Measurements from ENCODE around the gene IGF2R.
"Not testable (repeated sequence)": the region's sequence is repeated elsewhere in the genome, so short reads cannot be mapped to it uniquely, and the experiment has no call there.

The IGF2R gene

DNA sequence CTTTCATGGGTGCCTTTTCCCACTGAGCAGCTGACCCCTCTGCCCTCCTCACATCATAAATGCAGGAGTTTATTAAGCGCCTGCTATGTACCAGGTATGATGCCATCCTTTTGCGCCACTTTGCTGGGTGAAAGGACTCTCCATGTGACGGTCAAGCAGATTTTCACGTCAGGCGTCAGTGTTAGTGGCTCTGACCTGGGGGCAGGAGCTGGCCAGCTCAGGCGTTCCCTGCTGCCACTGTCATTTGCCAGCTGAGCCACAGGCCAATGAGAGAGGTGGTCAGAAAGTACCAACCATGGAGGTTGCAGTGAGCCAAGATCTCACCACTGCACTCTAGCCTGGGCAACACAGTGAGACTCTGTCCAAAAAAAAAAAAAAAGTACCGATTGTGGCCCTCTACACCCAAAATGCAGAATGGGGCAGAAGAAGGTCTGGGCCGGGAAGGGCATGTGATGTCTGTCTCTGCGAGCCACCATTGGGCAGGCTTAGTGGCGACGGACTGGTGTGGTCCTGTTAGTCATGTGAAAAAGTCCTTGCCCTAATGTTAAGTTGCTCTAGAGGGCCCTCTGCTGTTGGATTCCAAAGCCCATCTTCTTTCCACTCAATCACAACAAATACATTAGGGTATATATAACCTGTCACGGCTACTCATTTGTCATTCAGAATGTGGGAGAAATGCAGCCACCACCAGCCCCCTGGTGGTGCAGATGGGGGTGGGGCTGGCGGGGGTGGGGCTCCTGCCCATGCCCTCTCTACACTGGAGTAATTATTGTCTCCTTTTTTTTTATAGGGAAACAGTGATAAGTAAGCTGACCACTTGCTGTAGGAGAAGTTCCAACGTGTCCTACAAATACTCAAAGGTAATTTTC lies 134.3 kb downstream of the IGF2R start:
- no peak for DNase-seq

DNA sequence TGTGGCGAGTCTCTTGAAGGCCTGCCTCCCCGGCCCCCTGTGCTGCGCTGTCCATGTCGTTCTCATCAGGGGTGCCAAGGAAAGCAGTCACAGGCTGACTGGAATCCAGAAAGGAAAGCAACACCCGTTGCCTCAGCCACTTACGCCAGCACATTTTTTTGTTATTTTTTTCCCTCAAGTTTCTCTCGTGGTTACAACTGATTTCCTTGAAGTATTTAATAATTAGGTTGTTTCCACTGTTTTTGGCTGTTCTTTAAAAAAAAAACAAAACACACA lies 134.9 kb downstream of the IGF2R start:
- no peak for DNase-seq

DNA sequence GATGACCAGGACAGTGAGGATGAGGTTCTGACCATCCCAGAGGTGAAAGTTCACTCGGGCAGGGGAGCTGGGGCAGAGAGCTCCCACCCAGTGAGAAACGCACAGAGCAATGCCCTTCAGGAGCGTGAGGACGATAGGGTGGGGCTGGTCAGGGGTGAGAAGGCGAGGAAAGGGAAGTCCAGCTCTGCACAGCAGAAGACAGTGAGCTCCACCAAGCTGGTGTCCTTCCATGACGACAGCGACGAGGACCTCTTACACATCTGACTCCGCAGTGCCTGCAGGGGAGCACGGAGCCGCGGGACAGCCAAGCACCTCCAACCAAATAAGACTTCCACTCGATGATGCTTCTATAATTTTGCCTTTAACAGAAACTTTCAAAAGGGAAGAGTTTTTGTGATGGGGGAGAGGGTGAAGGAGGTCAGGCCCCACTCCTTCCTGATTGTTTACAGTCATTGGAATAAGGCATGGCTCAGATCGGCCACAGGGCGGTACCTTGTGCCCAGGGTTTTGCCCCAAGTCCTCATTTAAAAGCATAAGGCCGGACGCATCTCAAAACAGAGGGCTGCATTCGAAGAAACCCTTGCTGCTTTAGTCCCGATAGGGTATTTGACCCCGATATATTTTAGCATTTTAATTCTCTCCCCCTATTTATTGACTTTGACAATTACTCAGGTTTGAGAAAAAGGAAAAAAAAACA lies 136.1 kb downstream of the IGF2R start:
- no peak for DNase-seq

DNA sequence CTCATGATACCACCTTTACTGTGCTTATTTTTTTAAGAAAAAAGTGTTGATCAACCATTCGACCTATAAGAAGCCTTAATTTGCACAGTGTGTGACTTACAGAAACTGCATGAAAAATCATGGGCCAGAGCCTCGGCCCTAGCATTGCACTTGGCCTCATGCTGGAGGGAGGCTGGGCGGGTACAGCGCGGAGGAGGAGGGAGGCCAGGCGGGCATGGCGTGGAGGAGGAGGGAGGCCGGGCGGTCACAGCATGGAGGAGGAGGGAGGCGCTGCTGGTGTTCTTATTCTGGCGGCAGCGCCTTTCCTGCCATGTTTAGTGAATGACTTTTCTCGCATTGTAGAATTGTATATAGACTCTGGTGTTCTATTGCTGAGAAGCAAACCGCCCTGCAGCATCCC lies 137.1 kb downstream of the IGF2R start:
- no peak for DNase-seq

DNA sequence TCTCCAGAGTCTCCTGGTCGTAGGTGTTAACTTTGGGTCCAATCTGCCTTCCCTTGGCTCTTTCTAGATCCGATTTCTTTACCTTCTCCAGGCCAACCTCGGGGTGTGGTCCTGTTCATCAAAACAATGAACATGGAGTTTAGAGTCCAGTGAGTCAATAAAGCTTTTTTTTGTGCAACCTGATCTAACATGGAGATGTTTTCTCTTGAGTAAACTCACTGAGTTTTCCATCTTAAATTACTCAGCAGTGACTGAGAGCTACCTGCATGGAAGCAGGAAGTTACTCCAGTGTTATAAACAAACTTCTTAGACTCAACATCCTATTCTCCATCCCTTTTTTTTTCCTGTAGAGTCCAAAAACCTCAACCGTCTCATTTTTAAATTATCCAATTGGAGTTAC lies 137.8 kb downstream of the IGF2R start:
- no peak for DNase-seq

DNA sequence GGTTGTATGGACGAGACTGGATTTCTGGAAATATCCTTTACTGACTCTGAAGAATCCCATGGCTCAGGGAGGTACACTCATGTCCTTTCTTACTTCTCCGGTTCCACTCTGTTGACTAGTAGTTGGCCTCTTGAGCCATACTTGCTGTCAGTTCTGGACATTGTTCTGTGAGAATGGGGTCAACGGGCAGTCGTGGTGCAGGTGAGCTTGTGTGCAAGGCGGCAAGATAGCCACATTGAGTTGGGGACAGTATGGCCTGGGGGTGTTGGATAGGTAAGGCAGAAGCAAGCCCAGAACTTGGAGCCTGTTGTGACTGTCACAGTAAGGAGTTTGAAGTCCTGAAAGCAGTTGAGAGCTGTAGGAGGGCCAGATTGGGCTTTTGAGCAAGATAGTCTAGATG lies 139.2 kb downstream of the IGF2R start:
- DNase-seq: no peak

DNA sequence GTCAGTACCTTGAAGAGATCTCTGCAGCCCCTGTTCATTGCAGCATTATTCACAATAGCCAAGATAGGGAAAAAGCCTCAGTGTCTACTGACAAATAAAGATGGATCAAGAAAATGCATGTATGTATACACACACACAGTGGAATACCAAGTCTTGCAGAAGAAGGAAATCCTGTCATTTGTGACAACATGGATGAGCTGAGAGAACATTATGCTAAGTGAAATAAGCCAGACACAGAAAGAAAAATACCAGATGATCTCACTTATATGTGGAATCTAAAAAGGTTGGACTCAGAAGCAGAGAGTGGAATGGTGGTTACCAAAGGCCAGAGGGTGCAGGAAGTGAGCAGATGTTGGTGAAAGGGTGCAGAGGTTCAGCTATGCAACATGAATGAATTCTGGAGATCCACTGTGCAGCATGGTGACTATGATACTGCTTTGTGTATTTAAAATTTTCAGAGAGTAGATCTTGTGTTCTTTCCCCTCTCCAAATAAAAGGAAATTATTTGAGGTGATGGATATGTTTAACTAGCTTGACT lies 141.8 kb downstream of the IGF2R start:
- no peak for DNase-seq

DNA sequence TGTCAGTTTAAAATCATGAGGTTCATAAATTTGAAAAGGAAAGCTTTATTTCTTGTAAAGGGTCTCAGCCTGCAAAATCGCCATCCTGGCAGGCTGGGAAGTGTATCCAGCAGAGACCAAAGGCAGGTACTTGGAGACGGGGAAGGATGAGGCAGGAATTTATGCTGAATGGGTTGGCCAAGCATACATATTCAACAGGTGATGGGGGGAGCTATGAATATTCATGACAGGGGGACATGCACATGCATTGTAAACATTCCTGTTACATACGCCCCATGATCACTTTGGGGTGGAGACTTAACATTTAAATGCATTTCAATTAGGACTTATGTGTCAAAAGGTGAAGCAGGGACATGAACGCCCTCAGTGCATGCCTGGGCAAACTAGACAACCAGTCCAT lies 142.9 kb downstream of the IGF2R start:
- no peak for DNase-seq

DNA sequence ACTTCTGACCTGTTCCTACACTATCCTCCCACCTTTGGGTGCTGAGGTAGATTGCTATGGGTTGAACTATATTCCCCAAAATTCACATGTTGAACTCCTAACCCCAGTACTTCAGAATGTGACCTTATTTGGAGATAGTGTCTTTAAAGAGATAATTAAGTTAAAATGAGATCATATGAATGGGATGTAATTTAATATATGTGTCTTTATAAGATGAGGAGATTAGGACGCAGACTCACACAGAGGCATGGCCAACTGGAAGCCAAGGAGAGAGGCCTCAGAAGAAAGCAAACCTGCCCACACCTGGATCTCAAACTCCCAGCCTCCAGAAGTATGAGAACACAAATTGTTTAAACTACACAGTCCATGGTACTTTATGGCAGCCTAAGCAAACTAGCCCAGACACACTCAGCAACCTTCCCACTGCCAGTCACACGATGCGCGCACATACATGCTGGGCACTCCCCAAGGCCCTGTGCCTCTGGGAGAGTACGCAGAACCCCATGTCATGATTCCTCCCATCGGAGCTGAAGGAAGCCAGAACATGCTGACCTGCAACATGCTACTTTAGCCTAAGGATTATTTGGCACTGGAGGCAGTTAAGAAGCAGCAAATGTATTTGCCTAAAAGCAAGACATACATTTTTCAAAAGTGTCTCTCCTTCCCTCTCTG lies 143.9 kb downstream of the IGF2R start:
- DNase-seq: no peak

DNA sequence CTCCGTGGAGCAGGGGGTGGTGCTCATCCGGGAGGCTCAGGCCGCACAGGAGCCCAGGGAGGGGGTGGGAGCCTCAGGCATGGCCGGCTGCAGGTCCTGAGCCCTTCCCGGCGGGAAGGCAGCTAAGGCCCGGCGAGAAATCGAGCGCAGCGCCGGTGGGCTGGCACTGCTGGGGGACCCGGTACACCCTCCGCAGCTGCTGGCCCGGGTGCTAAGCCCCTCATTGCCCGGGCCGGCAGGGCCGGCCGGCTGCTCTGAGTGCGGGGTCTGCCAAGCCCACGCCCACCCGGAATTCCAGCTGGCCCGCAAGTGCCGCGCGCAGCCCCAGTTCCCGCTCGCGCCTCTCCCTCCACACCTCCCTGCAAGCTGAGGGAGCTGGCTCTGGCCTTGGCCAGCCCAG lies 145.7 kb downstream of the IGF2R start:
- not testable (repeated sequence) for DNase-seq

DNA sequence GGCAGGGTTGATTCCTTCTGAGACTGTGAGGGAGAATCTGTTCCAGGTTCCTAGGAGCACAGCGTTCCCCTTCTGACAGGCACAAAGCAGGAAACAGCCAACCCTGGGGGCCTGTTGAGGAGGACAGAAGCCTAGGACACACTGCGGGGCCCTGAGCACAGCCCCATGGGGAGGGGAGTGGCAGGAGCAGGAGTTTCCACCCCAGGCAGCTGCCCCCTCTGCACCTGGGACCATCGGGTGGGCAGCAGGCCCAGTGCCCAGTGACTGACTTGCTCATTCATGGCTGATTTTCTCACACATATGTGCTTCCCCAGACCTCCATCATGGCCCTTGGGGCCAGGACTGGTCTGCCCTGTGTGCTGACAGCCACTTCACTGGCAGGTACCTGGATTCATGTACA lies 146.5 kb downstream of the IGF2R start:
- DNase-seq: no peak

DNA sequence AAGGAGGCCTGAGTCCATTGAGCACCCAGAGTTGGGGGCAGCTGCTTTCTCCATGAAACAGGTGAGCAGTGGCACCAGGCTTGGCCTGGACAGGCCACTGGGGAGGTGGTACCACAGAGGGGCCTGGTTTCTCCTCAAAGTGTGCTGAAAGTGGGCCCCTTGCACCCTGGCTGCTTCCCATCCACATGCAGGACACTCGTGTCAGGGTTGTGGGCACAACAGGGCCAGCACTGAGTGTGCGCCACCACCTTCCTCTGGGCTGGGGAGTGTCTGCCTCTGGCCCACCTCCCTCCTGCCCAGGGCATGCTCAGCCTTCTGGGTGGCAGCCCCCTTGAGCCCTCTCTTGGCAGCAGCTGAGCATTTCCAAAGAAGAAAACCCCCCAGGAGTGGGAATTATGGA lies 147.5 kb downstream of the IGF2R start:
- DNase-seq: no peak

DNA sequence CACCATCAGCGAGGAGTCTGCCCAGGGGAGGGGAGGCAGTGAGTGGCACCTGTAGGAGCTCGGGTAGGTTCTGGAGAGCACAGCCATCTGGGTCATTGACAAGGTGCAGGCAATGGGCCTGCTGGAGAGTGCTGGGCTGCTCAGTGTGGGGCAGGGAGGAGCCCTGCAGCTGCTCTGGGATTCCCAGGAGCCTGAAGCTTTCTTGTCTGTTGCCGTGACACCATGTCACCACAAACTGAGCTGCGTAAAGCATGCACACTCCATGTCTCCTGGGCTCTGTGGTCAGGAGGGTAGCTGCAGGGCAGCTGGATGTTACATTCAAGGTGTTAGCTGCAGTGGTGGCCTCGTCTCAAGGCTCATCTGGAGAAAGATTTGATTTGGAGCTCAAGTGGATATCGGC lies 148.3 kb downstream of the IGF2R start:
- DNase-seq: no peak

DNA sequence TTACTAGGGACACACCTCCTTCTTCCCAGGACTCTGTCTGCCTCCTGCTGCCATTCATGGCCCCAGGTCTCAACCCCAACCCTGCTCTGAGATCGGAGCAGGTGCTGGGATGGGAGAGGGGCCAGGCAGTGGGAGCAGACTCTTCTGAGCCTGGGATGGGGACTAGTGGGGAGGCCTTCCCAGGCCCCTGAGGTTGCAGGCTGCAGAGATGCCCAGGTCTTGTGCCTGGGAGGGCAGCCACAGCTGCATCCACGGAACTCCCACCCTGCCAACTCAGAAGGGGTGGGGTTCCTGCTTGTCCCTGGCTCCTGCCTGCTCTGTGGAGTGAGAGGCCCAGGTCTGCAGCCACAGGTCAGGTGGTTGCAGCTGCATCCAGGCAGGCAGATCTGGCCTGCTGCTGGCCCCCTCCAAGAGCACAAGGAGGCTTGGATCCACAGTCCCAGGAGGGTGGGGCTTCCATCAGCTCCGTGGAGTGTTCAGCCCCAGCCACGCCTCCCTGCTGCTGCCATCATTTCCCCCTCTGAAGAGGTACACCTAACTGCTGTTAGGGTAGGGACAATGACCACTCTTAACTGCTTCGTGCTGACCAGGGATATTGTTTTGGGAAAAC lies 149.8 kb downstream of the IGF2R start:
- no peak for DNase-seq

DNA sequence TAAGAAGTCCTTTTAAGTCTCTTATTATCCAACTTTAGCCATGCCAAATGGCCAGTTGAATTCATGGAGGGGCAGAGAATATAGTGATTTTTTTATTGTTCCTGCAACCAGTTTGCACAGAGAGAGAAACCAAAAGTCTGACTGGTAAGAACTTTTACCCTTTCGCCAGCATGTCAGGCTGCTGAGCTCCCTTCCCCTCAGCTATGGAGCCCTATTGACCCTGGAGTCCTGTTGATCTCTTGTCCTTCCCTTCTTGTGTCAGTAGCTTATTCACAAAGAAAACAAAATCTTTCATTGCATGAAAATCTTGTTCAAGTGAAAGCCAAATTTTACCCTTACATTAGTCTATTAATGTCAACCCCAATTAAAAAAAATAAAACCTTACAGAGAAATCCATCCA lies 151.2 kb downstream of the IGF2R start:
- no peak for DNase-seq

DNA sequence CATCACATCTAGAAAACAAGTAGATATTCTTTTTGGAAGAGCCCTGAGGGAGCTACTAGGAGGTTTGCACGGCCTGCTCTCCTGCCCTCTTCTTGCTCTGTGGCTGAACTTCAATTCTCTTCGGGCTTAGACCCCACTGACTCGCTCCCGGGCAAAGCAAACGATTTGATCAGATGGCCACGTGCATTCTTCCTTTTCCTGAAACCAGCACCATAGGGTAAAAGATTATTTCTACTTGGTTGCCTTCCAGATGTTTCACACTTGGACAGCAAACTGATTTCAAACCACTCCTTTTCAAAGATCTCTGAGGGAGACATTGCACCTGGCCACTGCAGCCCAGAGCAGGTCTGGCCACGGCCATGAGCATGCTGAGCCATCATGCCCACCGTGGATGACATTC lies 152.7 kb downstream of the IGF2R start, which contains the start of gene SLC22A1:
SLC22A1 (plus strand) TSS at position 258 of the 400 bp plus-strand sequence; CDS start at position 379, 121 bp downstream.
- no peak for DNase-seq

DNA sequence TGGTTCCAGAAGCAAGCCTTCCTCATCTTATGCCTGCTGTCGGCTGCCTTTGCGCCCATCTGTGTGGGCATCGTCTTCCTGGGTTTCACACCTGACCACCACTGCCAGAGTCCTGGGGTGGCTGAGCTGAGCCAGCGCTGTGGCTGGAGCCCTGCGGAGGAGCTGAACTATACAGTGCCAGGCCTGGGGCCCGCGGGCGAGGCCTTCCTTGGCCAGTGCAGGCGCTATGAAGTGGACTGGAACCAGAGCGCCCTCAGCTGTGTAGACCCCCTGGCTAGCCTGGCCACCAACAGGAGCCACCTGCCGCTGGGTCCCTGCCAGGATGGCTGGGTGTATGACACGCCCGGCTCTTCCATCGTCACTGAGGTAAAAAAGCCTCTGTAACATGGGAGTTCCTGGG lies 153.1 kb downstream of the IGF2R start:
- DNase-seq: no peak

DNA sequence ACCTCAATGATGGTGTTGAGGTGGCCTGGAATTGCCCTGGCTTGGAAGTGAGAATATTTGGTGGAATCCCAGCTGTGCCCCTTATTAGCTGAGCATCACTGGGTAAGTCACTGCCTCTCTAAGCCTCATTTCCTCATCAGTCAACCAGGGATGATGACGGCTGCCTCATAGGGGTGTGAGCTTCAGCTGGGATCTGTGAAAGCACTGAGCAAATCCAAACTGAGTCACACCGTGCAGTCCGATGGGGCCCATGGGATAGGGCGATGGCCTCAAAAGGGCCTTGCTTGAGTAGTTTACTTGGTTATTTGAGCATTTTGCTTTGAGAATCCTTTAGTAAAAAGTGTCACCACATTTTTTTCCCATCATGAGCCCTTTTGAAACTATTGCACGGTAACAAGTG lies 153.9 kb downstream of the IGF2R start:
- DNase-seq: no peak

DNA sequence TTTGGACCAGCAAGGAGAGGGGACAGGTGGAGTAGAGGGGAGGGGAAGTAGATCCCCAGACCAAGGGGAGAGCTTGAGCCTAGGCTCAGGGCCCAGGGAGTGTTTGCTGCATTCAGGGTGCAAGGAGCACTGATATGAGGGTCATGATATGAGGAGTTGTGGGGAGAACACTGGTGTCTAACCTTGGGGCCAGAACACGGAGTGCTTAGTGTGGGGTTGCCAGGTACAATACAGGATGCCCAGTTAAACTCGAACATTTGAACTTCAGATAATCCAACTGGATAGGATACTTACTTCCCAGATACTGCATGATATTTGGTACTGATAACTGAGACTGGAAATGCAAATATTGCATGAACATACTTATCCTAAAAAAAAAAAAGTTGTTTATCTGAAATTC lies 155.1 kb downstream of the IGF2R start:
- DNase-seq: no peak

DNA sequence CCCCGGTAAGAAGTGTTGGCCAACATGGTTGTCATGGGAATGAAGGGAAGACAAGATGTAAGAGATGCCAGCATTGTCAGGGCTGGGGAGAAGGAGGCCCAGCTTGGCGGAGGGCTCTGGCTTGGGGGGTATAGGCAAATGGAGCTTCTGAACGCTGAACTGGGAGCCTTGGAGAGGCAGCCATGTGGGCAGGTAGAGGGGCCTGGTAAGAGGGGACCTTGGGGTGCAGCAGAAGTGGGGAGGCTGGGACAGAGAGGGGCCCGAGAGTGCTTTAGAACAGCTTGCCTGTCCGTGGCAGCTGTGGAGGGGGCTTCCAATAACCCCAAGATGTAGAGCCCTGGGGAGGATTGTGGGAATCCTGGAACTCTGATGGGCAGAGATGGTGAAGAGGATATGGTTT lies 155.7 kb downstream of the IGF2R start:
- DNase-seq: no peak

DNA sequence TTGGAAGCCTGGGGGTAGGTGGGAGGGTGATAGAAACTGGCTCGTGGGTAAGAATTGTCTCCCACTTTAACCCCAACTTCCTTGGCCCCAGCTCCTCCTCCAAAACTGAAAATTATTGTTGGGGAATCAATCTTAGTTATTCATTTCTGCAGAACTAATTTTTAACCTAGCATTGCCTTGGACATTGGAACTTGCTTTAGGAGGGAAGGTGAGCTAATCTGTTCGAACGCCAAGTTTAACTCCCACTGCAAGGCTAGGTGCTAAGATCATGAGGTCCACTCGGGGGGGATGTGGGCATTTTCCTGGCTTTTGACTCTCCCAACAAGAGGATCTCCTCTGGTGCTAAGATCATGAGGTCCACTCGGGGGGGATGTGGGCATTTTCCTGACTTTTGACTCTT lies 156.2 kb downstream of the IGF2R start:
- DNase-seq: not testable (repeated sequence)

DNA sequence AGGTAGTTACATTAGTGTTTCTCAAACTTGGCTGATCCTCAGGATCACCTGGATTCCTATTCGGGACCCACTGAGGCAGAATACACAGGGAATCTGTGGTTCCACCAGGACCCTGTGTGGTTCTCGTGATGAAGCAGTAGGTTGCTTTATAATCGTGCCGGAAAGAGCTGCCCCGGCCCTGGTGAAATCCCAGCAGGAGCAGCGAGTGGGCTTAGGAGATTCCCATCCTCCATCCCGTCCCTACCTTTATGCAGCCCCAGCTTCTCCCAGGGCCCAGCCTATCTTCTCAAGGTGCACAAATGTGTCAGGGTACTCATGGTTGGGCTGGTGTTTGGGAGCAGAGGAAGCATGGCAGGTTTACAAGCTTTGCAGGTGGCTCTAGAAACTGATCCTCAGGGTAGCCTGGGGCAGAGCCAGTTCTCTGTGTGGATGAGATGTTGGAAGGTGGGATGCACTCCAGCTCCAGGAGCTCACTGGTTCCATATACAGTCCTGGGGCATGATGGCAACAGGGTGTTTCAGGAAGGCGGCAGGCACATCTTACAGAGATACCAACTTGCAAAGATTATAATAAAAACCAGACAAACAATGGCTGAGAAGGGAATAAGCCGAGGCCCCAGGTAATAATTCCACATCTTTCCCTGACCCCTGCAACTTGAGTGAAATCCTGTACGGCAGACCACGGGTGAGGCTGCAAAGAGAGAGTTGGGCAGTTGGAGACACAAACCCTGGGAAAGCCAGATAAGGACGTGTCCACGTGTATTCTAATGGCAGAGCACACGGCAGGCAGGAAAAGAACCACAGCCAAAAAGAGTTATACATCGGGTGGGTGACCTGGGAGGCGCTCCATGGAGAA lies 158.6 kb downstream of the IGF2R start:
- DNase-seq: no peak
